Fibroblast of lung (primary cell): ENCODE measurements around the gene STAP2.

Source experiments
- EZH2 ChIP-seq: IDR thresholded peaks from 2 replicates; pipeline ENCODE4 v1.5.1; 2012; ENCODE audit warnings: low read length, control low read depth, mild to moderate bottlenecking; ENCODE audit errors: missing control alignments
- TF ChIP-seq, protein P1 (sequence below), 2 donors: IDR thresholded peaks in 1 of 2; conservative IDR thresholded peaks in 1 of 2; 1 replicate in 1 of 2; 2 replicates in 1 of 2; pipeline ENCODE4 v1.5.1; 2011 to 2012; ENCODE audit warnings: low read length in 2 of 2, control low read depth in 1 of 2, inconsistent platforms in 1 of 2, low read depth in 1 of 2, mild to moderate bottlenecking in 1 of 2

DNA sequence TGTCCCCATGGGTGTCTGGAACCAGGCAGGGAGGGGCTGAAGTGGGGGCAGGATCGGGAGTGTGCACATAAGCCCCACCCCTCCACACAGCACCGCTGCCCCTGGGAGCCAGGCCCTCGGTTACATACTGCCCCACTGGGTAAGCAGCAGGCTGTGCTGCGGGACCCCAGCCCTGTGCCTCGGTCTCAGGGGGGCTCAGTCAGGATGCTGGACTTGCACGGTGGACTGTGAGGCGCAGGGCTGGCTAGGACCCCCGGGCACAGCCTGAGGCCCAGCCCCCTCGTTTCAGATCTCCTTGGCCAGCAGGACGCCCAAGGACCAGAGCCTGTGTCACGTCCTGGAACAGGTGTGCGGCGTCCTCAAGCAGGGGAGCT is 21.0 kb upstream of the STAP2 start:
- TF ChIP-seq, protein P1, sequence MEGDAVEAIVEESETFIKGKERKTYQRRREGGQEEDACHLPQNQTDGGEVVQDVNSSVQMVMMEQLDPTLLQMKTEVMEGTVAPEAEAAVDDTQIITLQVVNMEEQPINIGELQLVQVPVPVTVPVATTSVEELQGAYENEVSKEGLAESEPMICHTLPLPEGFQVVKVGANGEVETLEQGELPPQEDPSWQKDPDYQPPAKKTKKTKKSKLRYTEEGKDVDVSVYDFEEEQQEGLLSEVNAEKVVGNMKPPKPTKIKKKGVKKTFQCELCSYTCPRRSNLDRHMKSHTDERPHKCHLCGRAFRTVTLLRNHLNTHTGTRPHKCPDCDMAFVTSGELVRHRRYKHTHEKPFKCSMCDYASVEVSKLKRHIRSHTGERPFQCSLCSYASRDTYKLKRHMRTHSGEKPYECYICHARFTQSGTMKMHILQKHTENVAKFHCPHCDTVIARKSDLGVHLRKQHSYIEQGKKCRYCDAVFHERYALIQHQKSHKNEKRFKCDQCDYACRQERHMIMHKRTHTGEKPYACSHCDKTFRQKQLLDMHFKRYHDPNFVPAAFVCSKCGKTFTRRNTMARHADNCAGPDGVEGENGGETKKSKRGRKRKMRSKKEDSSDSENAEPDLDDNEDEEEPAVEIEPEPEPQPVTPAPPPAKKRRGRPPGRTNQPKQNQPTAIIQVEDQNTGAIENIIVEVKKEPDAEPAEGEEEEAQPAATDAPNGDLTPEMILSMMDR (conservative IDR thresholded peaks at IDR 0.05 in 1 of 2, IDR thresholded peaks at IDR 0.05 in 1 of 2; ENCODE audit: low read depth in 1 of 2, low read length in 2 of 2) = no peak
- TF ChIP-seq EZH2 = no peak
